HCT116 (cell line): ENCODE measurements around the gene POMT2. TPM values are rescaled to one million over a fixed set of nuclear protein-coding genes. Genes with fewer than 3 reads are reported as not detected.

ENCODE experiments used
- ATAC-seq: fragments of 200-7000 bp; cut with Tn5 transposase; 2 replicates; pipeline ENCODE4 v1.9.1; 2020; ENCODE audit warnings: mild to moderate bottlenecking, moderate library complexity
- BruUV-seq: library from RNA; stranded (reverse); fragments of 400-500 nt; replicated peaks from 2 replicates; lab custom pipeline; 2021; lab: Mats Ljungman, UMichigan
- CTCF ChIA-PET: fragments of 300-600 bp; sonication (Branson Sonifier 250); formaldehyde crosslinking; loops from one replicate; lab custom pipeline; 2021; ENCODE audit warnings: antibody characterized with exemption; lab: Charles Lee
- POLR2A ChIA-PET: fragments of 300-600, 350-600 bp; sonication (Branson Sonifier 250); formaldehyde crosslinking; loops from one replicate; lab custom pipeline; 2021; ENCODE audit warnings: antibody characterized with exemption; lab: Charles Lee
- RAD21 ChIA-PET, 2 experiments: fragments of 300-600 bp; sonication (Branson Sonifier 250); formaldehyde crosslinking; loops; one replicate each; lab custom pipeline; 2023; ENCODE audit warnings: low total read pairs in 2 of 2; ENCODE audit not compliant: uncharacterized antibody in 2 of 2, unreplicated experiment in 2 of 2, low non-redundant PET in 1 of 2; lab: Charles Lee
- DNase-seq: peaks from one replicate; pipeline ENCODE4 v3.0.0-alpha.2; 2010; ENCODE audit warnings: low read depth, low spot score
- H2AFZ ChIP-seq: fragments of 200-600 bp; shearing (Covaris generic), sonication (generic); 2 replicates; pipeline ENCODE4 v1.6.1; 2017; ENCODE audit warnings: low read depth, mixed run types, mixed read lengths, antibody characterized with exemption, low read length; ENCODE audit not compliant: poor library complexity, severe bottlenecking
- H3K27ac ChIP-seq: 2 replicates; pipeline ENCODE4 v1.5.1; 2012; ENCODE audit warnings: low read depth, low read length
- H3K27me3 ChIP-seq: fragments of 200-600 bp; sonication (generic); 2 replicates; pipeline ENCODE4 v1.6.1; 2016; ENCODE audit warnings: mixed run types, low read length, mixed read lengths; ENCODE audit not compliant: insufficient read depth
- H3K36me3 ChIP-seq, 2 experiments: fragments of 200-500 bp in 1 of 2; fragments of 200-600 bp in 1 of 2; sonication (Bioruptor generic) in 1 of 2; sonication (generic) in 1 of 2; 2 replicates each; pipeline versions ENCODE4 v1.5.1 to v1.6.1; 2014 to 2016; ENCODE audit warnings: low read length in 2 of 2, inconsistent platforms in 1 of 2, mixed read lengths in 1 of 2, mixed run types in 1 of 2; ENCODE audit not compliant: insufficient read depth in 2 of 2, control insufficient read depth in 1 of 2
- H3K4me1 ChIP-seq, 2 experiments: fragments of 200-600 bp in 1 of 2; sonication (generic) in 1 of 2; 2 replicates each; pipeline versions ENCODE4 v1.5.1 to v1.6.1; 2012 to 2017; ENCODE audit warnings: low read length in 2 of 2, inconsistent platforms in 1 of 2, mild to moderate bottlenecking in 1 of 2, mixed read lengths in 1 of 2, mixed run types in 1 of 2, moderate library complexity in 1 of 2; ENCODE audit not compliant: insufficient read depth in 2 of 2, control insufficient read depth in 1 of 2
- H3K4me2 ChIP-seq: fragments of 200-600 bp; sonication (generic); 2 replicates; pipeline ENCODE4 v1.6.1; 2017; ENCODE audit warnings: mixed run types, low read length, mixed read lengths
- H3K4me3 ChIP-seq, 2 experiments: fragments of 200-600 bp in 1 of 2; sonication (generic) in 1 of 2; replicated peaks in 1 of 2; 2 replicates each; pipeline ENCODE4 v1.5.1; 2011 to 2016; ENCODE audit warnings: low read length in 2 of 2, control low read depth in 1 of 2, low read depth in 1 of 2, mild to moderate bottlenecking in 1 of 2, mixed read lengths in 1 of 2, mixed run types in 1 of 2
- H3K79me2 ChIP-seq: fragments of 200-600 bp; sonication (generic); 2 replicates; pipeline ENCODE4 v1.6.1; 2017; ENCODE audit warnings: mild to moderate bottlenecking, mixed run types, low read length, moderate library complexity, mixed read lengths; ENCODE audit not compliant: insufficient read depth
- H3K9ac ChIP-seq: fragments of 200-600 bp; sonication (generic); 2 replicates; pipeline ENCODE4 v1.6.1; 2016; ENCODE audit warnings: low read length, mixed read lengths
- H3K9me2 ChIP-seq: fragments of 200-600 bp; sonication (generic), shearing (Covaris generic); 2 replicates; pipeline ENCODE4 v1.6.1; 2017; ENCODE audit warnings: mixed run types, mild to moderate bottlenecking, moderate library complexity; ENCODE audit not compliant: insufficient read depth
- H3K9me3 ChIP-seq, 2 experiments: fragments of 200-500 bp in 1 of 2; fragments of 200-600 bp in 1 of 2; sonication (Bioruptor generic) in 1 of 2; sonication (generic) in 1 of 2; 2 replicates each; pipeline ENCODE4 v1.6.1; 2014 to 2017; ENCODE audit warnings: low read length in 2 of 2, mixed read lengths in 2 of 2, inconsistent platforms in 1 of 2, low read depth in 1 of 2, mild to moderate bottlenecking in 1 of 2, mixed run types in 1 of 2, moderate library complexity in 1 of 2; ENCODE audit not compliant: control insufficient read depth in 1 of 2, insufficient read depth in 1 of 2
- H4K20me1 ChIP-seq: fragments of 200-600 bp; sonication (generic), shearing (Covaris generic); 2 replicates; pipeline ENCODE4 v1.6.1; 2017; ENCODE audit warnings: mixed run types, mild to moderate bottlenecking, moderate library complexity; ENCODE audit not compliant: insufficient read depth
- CBX3 ChIP-seq: IDR thresholded peaks from 2 replicates; pipeline ENCODE4 v1.6.1; 2012; ENCODE audit warnings: low read depth
- CEBPB ChIP-seq: IDR thresholded peaks from 2 replicates; pipeline ENCODE4 v1.6.1; 2012; ENCODE audit warnings: low read depth
- ELF1 ChIP-seq: IDR thresholded peaks from 2 replicates; pipeline ENCODE4 v1.6.1; 2012; ENCODE audit warnings: low read depth, borderline replicate concordance
- EZH2 ChIP-seq: fragments of 200-600 bp; sonication (generic); IDR thresholded peaks from 2 replicates; pipeline ENCODE4 v1.6.1; 2017; ENCODE audit warnings: antibody characterized with exemption, mixed run types
- JUND ChIP-seq: IDR thresholded peaks from 2 replicates; pipeline ENCODE4 v1.6.1; 2012
- POLR2AphosphoS5 ChIP-seq: IDR thresholded peaks from 2 replicates; pipeline ENCODE4 v1.6.1; 2011; ENCODE audit warnings: mild to moderate bottlenecking, low read depth, low read length, moderate library complexity
- SIN3A ChIP-seq: IDR thresholded peaks from 2 replicates; pipeline ENCODE4 v1.6.1; 2012; ENCODE audit warnings: low read depth
- SRF ChIP-seq: IDR thresholded peaks from 2 replicates; pipeline ENCODE4 v1.6.1; 2012; ENCODE audit warnings: low read depth
- TCF7L2 ChIP-seq: IDR thresholded peaks from 2 replicates; pipeline ENCODE4 v1.7.0; 2011; ENCODE audit warnings: borderline replicate concordance, inconsistent platforms; ENCODE audit not compliant: insufficient read depth, insufficient read length; ENCODE audit errors: extremely low read depth
- ZBTB33 ChIP-seq: IDR thresholded peaks from 2 replicates; pipeline ENCODE4 v1.6.1; 2011; ENCODE audit warnings: mild to moderate bottlenecking, low read length, moderate library complexity; ENCODE audit not compliant: insufficient replicate concordance; ENCODE audit errors: extremely low read depth
- ZFX ChIP-seq: fragments of 450-650 bp; IDR thresholded peaks from 2 replicates; pipeline ENCODE4 v1.6.1; 2017
- intact Hi-C: fragments of 100-400 bp; cut with micrococcal nuclease; formaldehyde crosslinking; loops from 2 replicates; pipeline ENCODE4 v1.10.0; 2022
- total RNA-seq: library from RNA; stranded (reverse); gene quantifications from one replicate; pipeline ENCODE4 v1.2.1, GENCODE V29; 2021; ENCODE audit not compliant: unreplicated experiment

POMT2 gene
- total RNA-seq, 1 experiment from 2014 or later: 30.2 TPM

GRCh38 chr14:77272261-77272660 lies 48.4 kb downstream of the POMT2 start:
- DNase-seq (no peak), ATAC-seq (no peak)
- BruUV-seq: no TSS peak
- no peaks in the 10 kb centered on the region for H3K4me1 ChIP-seq
- ChIA-PET CTCF (no interaction called here), POLR2A (no interaction called here), RAD21 (no interaction called here)
- H3K27me3 ChIP-seq: no peaks in the 10 kb centered on the region
- H4K20me1 ChIP-seq: no peaks in the 10 kb centered on the region
- no peak overlapping the region for H2AFZ ChIP-seq
- H3K9me2 ChIP-seq: no peaks in the 10 kb centered on the region
- H3K36me3 ChIP-seq: no peaks in the 10 kb centered on the region
- no peak overlapping the region for H3K27ac ChIP-seq
- no peak overlapping the region for H3K9ac ChIP-seq
- H3K9me3 ChIP-seq: no peaks in the 10 kb centered on the region
- H3K79me2 ChIP-seq: no peaks in the 10 kb centered on the region
- H3K4me2 ChIP-seq: no peak overlapping the region
- H3K4me3 ChIP-seq: no peak overlapping the region
- TF ChIP-seq CEBPB (no peak), CBX3 (no peak), SRF (no peak), ZBTB33 (no peak), ZFX (no peak), SIN3A (no peak), EZH2 (no peak), ELF1 (no peak), TCF7L2 (no peak), JUND (no peak), POLR2AphosphoS5 (no peak)
- intact Hi-C loops: no loop called here
